Ascending aorta (tissue), 2 donors: ENCODE data around the gene MEDAG. TPM values are rescaled to one million over a fixed set of nuclear protein-coding genes. Genes with fewer than 3 reads are reported as not detected.

Experiments used
- DNase-seq, 2 donors: peaks; one replicate each; pipeline ENCODE4 v3.0.0-alpha.2; 2019; ENCODE audit warnings: low spot score in 2 of 2
- H3K27ac ChIP-seq, 2 donors: fragments of 200-600 bp; sonication (generic); one replicate each; pipeline ENCODE4 v1.5.1; 2016 to 2017; ENCODE audit warnings: mild to moderate bottlenecking in 1 of 2
- H3K27me3 ChIP-seq: fragments of 200-600 bp; sonication (generic); one replicate; pipeline ENCODE4 v1.5.1; 2017
- H3K36me3 ChIP-seq, 2 donors: fragments of 200-600 bp; sonication (generic); one replicate each; pipeline ENCODE4 v1.5.1; 2016
- H3K4me1 ChIP-seq, 2 donors: fragments of 200-600 bp; sonication (generic); one replicate each; pipeline ENCODE4 v1.5.1; 2016 to 2017; ENCODE audit warnings: mild to moderate bottlenecking in 1 of 2
- H3K4me3 ChIP-seq, 2 donors: fragments of 200-600 bp; sonication (generic); one replicate each; pipeline ENCODE4 v1.5.1; 2016 to 2017; ENCODE audit warnings: mild to moderate bottlenecking in 1 of 2
- H3K9me3 ChIP-seq, 2 donors: fragments of 200-600 bp; sonication (generic); one replicate each; pipeline ENCODE4 v1.5.1; 2016
- CTCF ChIP-seq, 3 experiments: fragments of 200-600 bp in 2 of 3; fragments of 450-650 bp in 1 of 3; sonication (generic) in 2 of 3; IDR thresholded peaks; one replicate each; pipeline ENCODE4 v1.5.1; 2016 to 2019; ENCODE audit warnings: antibody characterized with exemption in 3 of 3, mild to moderate bottlenecking in 1 of 3, moderate library complexity in 1 of 3
- intact Hi-C: fragments of 100-400 bp; cut with DNase I; formaldehyde crosslinking; loops from one replicate; pipeline ENCODE4 v1.15.1; 2023
- total RNA-seq: library from RNA; depleted of rRNA; stranded (reverse); fragments of >200 nt; gene quantifications from one replicate; pipeline ENCODE4 v1.1.0, GENCODE V29; 2016

The MEDAG gene
- total RNA-seq, 1 donor from 2014 or later: 98.8 TPM

GRCh38 chr13:30884543-30884942 lies 21.5 kb upstream of the MEDAG start:
- H3K9me3 ChIP-seq: no peaks in the 10 kb centered on the region
- TF ChIP-seq CTCF (IDR thresholded peaks at IDR 0.05): no peak
- H3K27me3 ChIP-seq: no peaks in the 10 kb centered on the region
- H3K4me3 ChIP-seq: no peak overlapping the region
- peaks cover 0 to 26% of the 10 kb centered on the region in 2 donors for H3K4me1 ChIP-seq
- no peak overlapping the region for H3K27ac ChIP-seq
- no peak for DNase-seq
- no peaks in the 10 kb centered on the region for H3K36me3 ChIP-seq
- intact Hi-C loops: no loop called here

GRCh38 chr13:30889196-30889690 lies 16.8 kb upstream of the MEDAG start:
- Histone ChIP-seq H3K27ac (no peak overlapping the region), H3K27me3 (no peaks in the 10 kb centered on the region), H3K4me3 (no peak overlapping the region), H3K9me3 (no peaks in the 10 kb centered on the region), H3K4me1 (peaks cover 0 to 5% of the 10 kb centered on the region in 2 donors), H3K36me3 (no peaks in the 10 kb centered on the region)
- intact Hi-C loops: no loop called here
- no peak for TF ChIP-seq CTCF (IDR thresholded peaks at IDR 0.05)
- no peak for DNase-seq

- H3K36me3 ChIP-seq: no peaks in the 10 kb centered on the region
- TF ChIP-seq CTCF (IDR thresholded peaks at IDR 0.05): peak; percentile 13 to 53 (median 40)
- DNase-seq: peak in 1 of 2 donors; percentile 86
- no peak overlapping the region for H3K4me3 ChIP-seq
- intact Hi-C loops: no loop called here
- peaks cover 14 to 31% of the 10 kb centered on the region in 2 donors for H3K4me1 ChIP-seq
- H3K27ac ChIP-seq: no peak overlapping the region
- H3K9me3 ChIP-seq: no peaks in the 10 kb centered on the region
- H3K27me3 ChIP-seq: no peaks in the 10 kb centered on the region
These were observed 13.1 kb upstream of the MEDAG start for GRCh38 chr13:30892966-30893365.

GRCh38 chr13:30895773-30896172 lies 10.3 kb upstream of the MEDAG start:
- intact Hi-C loops: loop anchor here (1.0 to 5.0 kb wide), 2 partner anchors 13 to 267 kb away; partner anchors contain the start of gene HSPH1
- H3K4me3 ChIP-seq: no peak overlapping the region
- H3K36me3 ChIP-seq: no peaks in the 10 kb centered on the region
- H3K9me3 ChIP-seq: no peaks in the 10 kb centered on the region
- H3K27me3 ChIP-seq: no peaks in the 10 kb centered on the region
- H3K27ac ChIP-seq: peak overlapping the region; percentile 98 to 99
- DNase-seq: peak; percentile 65 to 93
- no peak for TF ChIP-seq CTCF (IDR thresholded peaks at IDR 0.05)
- H3K4me1 ChIP-seq: peaks cover 24 to 51% of the 10 kb centered on the region in 2 donors

GRCh38 chr13:30898070-30898469 lies 8.0 kb upstream of the MEDAG start:
- H3K4me1 ChIP-seq: peaks cover 24 to 54% of the 10 kb centered on the region in 2 donors
- H3K4me3 ChIP-seq: peak overlapping the region in 1 of 2 donors; percentile 42
- H3K27ac ChIP-seq: peak overlapping the region; percentile 98 to 99
- no peak for TF ChIP-seq CTCF (IDR thresholded peaks at IDR 0.05)
- H3K9me3 ChIP-seq: no peaks in the 10 kb centered on the region
- intact Hi-C loops: loop anchor here (1.0 to 5.0 kb wide), 5 partner anchors 18 to 281 kb away; partner anchors contain the start of genes HSPH1 and USPL1
- no peaks in the 10 kb centered on the region for H3K27me3 ChIP-seq
- H3K36me3 ChIP-seq: no peaks in the 10 kb centered on the region
- DNase-seq: no peak
